ENCODE data around the gene APEX1.

DNA sequence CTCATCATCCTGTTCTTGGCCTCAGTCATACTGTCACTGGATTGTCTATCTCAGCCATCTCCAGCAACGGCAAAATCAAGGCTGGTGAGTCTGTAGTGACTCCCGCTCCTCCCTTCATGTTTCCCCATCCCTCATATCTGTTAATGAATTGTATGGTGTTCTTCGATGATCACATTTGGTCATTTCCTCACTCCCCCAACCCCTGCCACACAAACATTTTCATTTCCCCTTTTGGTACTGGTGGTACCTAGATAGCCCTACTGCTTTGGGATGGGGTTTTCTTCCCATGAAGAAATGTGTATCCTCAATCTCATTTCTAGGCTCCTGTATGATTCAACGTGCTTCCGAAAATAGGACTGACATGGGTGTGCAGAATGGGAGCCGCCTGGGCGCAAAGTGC, 16.4 kb upstream of the APEX1 start:
- no peak for TF ChIP-seq EP300 (IDR thresholded peaks at IDR 0.05; ENCODE audit: low read depth)
- TF ChIP-seq POLR2AphosphoS5 (IDR thresholded peaks at IDR 0.05) = no peak
- no peak for TF ChIP-seq CTCF (IDR thresholded peaks at IDR 0.05)
